ENCODE results near the gene RASA3.
"Not testable (repeated sequence)": the region's sequence is repeated elsewhere in the genome, so short reads cannot be mapped to it uniquely, and the experiment has no call there.

RASA3 gene

DNA sequence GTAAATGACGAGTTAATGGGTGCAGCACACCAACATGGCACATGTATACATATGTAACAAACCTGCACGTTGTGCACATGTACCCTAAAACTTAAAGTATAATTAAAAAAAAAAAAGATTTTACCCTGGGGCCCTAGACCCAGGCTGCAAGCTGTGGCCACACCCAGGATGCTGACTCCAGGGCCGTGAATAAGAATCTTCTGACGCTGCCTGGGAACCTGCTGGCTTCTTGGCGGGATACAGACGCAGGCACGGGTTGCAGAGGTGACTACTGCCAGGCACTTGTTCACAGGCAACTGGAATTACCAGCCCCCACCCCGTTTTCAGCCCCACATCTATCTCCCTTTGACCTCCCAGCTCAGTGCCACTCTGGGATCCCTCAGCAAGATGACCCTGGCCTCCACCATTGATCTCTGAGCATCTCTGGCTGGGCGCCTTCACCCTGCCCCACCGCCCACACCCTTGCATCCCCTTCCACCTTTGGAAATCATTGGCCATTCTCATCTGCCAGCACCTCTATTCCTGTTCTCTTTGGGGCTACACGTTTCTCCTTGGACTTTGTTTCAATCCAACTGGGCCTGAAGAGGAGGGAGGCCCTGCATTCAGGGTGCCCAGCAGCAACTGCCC, 25.6 kb upstream of the RASA3 start:
- in situ Hi-C loops (cut with MboI; ENCODE audit: low sequenced_read_pairs), result no loop called here

DNA sequence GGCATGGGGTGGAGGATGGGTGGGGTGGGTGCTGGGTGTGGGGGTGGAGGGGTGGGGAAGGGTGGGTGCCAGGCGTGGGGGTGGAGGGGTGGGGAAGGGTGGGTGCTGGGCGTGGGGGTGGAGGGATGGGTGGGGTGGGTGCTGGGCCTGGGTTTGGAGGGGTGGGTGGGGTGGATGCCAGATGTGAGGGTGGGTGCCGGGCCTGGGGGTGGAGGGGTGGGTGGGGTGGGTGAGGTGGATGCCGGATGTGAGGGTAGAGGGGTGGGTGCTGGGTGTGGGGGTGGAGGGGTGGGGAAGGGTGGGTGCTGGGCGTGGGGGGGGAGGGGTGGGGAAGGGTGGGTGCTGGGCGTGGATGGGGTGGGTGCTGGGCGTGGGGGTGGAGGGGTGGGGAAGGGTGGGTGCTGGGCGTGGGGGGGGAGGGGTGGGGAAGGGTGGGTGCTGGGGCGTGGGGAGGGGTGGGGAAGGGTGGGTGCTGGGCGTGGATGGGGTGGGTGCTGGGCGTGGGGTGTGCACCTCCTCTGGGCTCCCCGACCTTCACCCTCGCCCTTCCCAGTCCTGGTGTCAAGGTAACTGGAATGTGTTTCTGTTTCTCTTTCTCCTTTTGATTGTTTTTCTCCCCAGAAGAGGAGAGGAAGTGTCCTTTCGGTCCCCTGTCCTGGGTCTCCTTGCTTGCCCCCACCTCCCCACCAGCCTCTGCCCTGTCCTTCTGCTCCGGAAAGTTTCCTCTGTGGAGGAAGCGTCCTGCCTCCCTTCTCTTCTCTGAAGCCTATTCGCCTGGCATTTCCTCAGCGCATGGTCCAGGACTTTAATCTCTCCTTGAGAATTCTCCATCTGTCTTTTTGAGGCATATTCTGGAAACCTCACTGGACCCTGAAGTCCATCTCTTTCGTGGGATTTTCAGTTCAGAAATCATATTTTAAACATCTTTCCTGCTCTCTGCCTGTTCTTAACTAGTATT, 23.8 kb upstream of the RASA3 start:
- in situ Hi-C loops (cut with MboI; ENCODE audit: low sequenced_read_pairs), result no loop called here

DNA sequence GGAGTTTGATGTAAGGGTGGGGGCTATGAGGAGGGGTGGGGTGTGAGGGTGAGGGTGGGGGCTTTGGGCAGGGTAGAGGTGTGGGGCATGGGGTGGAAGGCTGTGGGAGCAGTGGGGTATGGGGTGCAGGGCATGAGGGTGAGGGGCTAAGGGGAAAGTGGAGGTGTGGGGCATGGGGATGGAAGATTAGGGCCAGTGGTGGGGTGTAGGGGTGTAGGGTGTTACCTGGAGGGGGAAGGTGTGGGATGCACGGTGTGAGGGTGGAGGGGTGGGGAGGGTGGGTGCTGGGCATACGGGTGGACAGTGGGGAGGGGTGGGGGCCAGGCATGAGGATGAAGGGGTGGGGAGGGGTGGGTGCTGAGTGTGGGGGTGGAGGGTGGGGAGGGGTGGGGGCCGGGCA, 22.9 kb upstream of the RASA3 start:
- in situ Hi-C loops (cut with MboI; ENCODE audit: low sequenced_read_pairs), result no loop called here

DNA sequence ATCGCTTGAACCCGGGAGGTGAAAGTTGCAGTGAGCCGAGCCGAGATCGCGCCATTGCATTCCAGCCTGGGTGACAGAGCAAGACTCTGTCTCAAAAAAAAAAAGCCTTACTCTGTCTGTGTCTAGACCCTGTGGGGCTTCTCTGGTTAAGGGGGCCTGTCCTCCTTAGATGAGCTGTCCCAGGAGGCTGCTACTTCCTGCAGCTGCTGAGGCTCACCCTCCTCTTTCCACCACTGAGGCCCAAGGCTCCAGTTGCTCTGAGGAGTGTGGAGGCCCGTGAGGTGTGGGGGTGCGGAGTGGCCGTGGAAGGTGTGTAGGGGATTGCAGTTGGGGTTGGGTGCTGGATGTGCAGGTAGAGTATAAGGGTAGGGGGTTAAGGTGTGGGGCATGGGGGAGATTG, 22.1 kb upstream of the RASA3 start:
- in situ Hi-C loops (cut with MboI; ENCODE audit: low sequenced_read_pairs), result no loop called here

DNA sequence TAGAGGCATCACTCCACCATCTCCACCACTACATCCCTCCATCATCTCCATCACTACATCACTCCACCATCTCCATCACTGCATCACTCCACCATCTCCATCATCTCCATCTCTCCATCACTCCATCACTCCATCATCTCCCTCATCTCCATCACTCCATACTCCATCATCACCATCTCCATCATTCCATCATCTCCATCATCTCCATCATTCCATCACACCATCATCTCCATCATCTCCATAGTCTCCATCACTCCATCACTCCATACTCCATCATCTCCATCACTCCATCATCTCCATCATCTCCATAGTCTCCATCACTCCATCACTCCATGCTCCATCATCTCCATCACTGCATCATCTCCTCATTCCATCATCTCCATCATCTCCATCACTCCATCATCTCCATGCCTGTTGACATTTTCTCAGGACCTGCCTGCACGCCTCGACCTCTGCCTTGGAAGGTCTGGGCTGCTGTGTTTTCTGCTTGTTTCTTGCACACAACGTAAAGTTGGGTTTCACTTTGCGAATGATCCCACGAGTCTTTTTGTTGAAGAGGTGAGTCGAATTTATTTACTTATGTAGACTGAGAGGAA, 21.2 kb upstream of the RASA3 start:
- in situ Hi-C loops (cut with MboI; ENCODE audit: low sequenced_read_pairs), result no loop called here

DNA sequence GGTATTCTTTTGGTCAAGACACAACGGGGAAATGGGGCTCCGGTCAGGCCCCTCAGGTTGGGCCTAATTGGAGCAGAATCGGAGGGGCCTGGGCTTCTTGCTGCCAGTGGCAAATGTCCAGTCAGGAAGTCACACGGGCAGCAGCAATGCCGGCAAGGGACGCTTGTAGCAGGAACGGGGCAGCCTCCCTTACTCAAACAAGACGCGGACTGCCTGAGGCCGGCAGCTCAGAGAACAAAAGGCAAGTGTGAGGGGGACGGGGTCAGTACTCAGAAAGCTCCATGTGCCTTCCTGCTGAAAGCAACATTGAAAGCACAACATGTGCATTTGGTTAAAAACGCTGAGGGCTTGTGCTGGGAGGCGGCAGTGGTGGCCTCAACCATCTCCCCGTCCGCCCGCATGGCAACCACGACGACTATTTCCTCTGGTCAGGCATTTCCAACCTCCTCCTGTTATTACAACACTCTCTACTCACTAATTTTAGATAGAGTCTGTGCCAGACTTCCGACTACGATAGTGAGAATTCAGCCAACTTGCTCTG, 20.5 kb upstream of the RASA3 start:
- in situ Hi-C loops (cut with MboI; ENCODE audit: low sequenced_read_pairs), result no loop called here

DNA sequence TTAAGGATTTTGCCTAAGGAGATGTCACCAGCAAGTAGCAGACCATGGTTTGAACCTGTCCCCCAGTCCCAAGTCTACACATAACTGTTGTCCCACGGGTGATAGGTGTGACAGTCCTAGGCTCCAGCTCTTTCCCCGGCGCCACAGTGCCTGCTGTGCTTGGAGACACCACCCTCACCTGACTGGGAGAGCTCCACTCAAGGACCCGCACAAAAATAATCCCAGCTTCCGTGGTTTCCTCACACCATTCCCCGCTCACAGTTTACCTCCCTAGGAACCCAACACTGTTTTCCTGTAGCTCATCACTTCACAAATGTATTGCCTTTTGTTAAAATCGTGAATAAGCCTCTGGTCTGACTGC, 19.8 kb upstream of the RASA3 start:
- in situ Hi-C loops (cut with MboI; ENCODE audit: low sequenced_read_pairs), result no loop called here

DNA sequence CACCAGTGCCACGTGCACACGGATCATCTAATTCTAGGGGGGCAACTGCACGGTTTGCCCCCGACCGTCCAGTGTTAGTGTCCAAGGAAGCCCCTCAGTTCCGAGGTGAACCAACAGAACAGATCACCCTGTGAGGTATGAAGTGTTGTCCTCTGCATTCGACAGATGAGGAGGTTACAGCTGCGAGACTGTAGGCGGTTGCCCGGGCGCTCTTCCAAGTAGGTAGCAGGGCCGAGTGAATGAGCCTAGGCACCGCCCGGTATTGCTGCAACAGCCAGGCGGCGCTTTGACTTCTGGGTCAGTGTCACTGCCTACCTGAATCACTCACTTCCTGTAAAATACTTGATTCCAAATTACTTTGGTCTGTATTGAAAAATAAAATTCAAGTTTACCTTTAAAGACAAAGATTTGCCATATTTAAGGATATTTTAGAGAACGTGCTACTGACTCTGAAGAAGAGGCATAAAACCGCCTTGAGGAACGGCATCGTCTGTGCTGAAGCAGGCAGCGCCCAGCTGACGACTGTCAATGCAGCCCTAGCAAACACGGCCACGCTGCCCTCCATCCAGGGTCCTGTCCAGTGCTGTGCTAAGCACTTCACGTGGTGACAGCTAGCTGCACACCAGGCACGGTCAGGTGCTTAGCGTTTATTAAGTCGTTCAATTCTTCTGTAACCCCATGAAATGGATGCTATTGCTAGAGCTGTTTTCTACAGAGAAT, 19.3 kb upstream of the RASA3 start:
- in situ Hi-C loops (cut with MboI; ENCODE audit: low sequenced_read_pairs), result no loop called here

DNA sequence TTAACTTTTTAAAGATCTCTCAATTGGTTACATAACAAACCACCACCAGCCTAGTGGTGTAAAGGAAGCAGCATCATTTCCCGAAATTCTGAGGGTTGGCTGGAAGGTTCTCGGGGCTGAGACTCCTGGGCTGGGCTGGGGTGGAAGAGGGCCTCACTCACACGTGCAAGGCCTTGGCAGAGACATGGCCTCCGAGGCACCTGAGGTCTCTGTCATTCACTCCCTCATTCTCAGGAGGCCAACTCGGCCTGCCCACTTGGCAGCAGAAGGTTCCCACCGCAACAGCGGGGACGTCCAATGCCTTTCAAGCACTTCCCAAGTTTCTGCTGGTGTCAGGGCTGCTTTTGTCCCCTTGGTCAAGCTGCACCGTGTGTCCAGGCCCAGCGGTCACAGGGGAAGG, 18.6 kb upstream of the RASA3 start:
- in situ Hi-C loops (cut with MboI; ENCODE audit: low sequenced_read_pairs), result no loop called here

DNA sequence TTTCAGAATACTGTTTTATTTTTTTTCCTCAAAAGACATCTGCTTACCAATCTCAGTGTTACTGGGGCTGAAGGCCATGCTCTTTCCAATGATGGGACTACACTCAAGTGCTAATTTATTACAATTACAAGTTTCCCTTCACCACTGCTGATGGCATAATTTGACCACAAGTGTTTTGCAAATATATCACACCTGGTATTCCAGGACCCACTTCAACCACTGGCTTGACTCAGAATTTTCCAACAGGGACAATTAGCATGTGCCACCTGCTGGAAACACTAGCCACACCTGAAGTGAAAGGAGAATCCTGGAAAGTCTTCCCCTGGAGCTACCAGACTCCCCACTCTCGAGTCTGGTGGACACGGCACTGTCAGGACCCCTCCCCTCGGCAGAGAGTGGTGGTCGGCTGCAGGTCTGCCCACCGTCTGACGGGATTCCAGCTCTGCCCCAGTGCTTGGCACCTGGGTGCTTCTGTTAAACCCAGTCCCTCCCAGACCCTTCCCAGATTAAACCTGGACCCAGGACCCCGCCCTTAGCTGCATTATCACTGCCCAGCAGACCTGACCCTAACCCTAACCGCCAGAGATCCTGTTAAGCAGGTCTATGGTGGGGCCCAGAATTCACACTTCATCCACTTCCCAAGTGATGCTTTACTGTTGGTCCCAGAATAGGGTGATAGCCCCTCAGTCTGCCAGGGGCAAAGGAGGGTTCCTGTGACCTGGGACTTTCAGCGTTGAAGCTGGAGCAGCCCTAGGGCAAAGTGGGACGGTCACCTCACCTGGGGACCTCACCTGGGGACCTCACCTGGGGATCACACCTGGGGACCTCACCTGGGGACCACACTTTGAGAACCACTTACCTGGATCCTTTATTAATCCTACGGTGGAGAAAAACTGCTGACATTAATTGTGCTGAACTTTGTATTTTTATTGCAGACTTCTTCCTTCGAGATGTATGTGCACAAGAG, 17.6 kb upstream of the RASA3 start:
- in situ Hi-C loops (cut with MboI; ENCODE audit: low sequenced_read_pairs), result no loop called here

DNA sequence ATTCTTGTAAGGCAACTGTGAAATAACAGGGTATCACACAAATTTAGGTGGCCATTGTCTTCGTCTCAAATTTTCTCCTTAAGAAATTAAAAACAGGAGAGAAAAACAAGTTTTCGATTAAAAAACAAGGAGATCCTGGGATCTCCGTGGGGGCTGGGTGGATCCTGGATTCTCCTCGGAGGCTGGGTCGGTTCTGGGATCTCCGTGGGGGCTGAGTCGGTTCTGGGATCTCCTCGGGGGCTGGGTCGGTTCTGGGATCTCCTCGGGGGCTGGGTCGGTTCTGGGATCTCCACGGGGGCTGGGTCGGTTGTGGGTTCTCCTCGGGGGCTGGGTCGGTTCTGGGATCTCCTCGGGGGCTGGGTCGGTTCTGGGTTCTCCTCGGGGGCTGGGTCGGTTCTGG, 16.5 kb upstream of the RASA3 start:
- in situ Hi-C loops (cut with MboI; ENCODE audit: low sequenced_read_pairs), result not testable (repeated sequence)

DNA sequence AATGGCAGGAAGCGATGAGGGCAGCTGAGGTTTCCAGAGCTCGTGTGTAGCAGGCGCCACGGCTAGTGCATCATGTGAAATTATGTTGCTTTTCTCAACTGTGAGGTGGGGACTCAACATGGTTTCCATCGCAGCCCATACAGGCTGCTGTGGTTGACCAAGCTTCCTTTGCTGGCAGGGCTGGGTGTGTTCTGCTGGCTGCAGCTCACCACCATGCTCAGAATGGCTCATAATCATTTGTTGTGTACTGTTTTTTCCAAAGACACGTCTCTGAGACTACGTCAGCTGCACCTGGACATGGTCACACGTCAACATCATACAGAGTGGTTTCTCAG, 16.1 kb upstream of the RASA3 start:
- in situ Hi-C loops (cut with MboI; ENCODE audit: low sequenced_read_pairs), result no loop called here

DNA sequence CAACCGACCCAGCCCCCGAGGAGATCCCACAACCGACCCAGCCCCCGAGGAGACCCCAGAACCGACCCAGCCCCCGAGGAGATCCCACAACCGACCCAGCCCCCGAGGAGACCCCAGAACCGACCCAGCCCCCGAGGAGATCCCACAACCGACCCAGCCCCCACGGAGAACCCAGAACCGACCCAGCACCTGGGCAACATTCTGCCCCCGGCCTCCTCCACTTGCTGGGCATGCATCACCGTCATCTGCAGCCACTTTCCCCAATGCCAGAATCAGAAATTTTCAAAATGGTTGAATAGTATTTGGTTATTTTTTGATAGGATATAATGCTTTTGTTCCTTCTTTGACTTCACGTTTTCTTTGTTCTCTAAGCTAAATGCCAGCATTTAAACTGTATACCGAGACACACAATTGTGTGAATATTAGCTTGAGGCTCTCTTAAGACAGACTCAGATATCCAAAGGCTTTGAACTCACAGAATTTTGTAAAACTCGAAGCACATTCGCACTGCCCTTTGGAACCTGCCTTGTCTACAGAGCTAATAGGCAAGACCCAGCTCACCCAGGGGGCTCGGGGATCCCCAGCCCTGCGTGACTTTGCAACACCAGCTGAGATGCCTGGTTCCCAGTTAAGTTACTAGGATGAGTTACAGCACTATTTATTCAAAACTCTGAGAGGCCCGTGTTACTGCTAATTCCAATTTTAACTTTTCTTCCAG, 15.5 kb upstream of the RASA3 start:
- in situ Hi-C loops (cut with MboI; ENCODE audit: low sequenced_read_pairs), result no loop called here

DNA sequence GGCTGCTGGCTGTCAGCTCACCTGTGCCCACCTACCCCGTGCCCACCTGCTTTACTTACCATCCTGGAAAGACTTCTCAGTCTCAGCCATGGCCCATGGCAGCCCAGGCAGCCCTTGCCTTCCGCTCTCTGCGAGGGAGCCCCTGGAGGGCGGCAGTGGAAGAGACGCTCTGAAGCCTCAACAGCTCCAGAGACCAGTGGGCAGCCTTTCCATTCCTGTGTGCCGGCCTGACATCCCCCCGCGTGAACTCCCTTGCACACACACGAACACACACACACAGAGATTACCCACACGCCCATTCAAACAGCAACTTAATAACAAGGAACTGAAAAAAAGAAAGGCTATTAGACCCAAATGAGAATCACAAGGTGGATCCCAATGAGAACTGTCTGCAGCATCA, 14.2 kb upstream of the RASA3 start:
- in situ Hi-C loops (cut with MboI; ENCODE audit: low sequenced_read_pairs), result no loop called here

DNA sequence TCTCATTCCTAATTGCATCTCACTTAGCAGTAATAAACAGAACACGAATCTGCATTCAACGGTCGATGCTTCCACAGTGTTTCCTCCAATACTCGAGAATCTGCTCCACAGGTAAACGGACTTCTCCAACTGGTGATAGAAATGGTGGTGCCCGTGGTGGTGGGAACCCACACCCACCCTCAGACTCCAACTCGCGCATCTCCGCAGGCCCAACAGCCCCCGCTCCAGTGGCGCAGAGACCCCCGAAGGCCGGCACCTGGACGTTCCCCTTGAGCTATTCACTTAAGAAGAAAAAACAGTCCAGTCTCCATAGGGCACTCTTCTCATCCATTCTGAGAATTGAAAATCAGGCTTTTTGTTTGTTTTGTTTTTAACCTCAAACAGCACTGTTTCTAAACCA, 13.8 kb upstream of the RASA3 start:
- in situ Hi-C loops (cut with MboI; ENCODE audit: low sequenced_read_pairs), result no loop called here

DNA sequence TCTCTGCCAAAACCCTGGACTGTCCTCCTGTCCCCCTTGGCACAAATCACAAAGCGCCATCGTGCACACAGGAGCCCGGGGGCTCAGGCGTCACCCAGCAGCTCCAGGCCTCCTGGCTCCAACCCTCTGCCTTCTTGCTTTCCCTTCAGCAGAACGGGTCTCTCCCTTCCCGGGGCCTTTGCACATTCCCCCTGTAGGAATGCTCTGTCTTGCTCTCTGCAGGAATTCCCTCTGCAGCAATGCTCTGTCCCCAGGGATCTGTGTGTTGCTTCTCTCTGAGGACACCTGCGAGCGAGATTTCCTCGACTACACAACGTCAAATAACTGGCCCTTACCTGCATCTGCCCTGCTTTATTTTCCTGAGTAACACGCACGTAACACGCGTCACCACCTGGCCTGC, 13.3 kb upstream of the RASA3 start:
- in situ Hi-C loops (cut with MboI; ENCODE audit: low sequenced_read_pairs), result no loop called here

DNA sequence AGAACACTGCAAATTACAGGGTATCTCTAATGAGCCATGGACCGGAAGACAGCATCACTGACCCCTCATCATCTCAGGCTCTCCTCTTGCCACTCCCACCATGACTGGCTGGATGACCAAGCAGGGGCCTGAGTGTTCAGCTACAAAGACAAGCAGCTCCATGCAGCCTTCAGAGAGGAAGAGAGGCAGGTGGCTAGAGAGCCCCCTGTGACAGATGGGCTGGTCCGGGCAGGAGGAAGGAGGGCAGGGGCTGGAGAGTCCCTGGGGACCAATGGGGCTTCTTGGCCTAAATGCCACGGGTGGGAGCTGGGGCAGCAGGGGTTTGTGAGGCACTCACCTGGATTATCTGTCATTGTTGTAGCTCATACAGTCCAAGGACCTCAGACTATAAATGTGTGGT, 12.8 kb upstream of the RASA3 start:
- in situ Hi-C loops (cut with MboI; ENCODE audit: low sequenced_read_pairs), result no loop called here

DNA sequence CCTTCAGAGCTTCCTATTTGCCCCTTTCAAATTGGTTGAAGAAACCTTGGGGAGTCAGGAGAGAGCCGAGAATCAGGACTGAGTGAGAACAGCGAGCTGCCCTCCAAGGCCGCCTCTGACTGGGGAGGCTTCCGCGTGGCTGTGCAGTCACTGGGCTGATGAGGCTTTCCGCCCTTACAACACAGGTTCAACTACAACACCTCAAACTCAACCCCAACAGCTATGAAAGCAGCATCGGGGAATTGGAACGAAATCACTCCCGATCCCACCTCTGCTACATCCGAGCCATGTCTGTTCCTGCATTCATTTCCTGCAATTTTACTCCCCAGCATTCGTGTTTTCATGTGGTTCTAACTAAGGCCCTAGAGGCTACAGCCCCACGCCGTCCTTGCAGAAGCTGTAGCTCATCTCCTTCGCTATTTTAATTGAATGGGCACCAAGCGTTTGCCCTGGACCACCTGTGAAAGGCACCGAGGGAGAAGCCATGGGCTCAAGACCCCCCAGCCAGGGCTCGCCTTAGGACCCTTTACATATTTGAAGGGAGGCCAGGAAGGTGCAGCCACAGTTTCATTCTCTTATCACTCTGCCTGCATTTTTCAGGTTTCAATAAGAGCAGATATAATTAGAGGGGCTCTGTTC, 12.3 kb upstream of the RASA3 start:
- in situ Hi-C loops (cut with MboI; ENCODE audit: low sequenced_read_pairs), result no loop called here
